Measurements from ENCODE around the gene TBC1D5.

TBC1D5 gene

DNA sequence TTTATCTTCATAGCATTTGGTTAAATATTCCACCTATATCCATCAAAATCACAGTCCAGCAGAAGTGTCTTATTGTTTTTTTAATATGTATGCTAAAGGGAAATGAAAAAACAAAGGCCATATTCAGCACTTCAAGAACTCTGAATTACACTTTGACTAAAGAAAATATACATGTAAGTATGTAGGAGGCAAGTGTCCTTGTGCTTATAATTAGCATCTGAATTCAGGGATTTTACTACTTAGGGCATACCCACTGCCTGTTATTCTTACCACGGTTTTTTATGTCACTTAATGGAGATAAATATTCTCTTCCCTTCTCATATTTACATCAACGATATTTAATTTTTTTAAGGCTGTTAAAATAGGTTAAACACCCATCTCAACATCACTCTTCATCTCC is 117.3 kb downstream of the TBC1D5 start:
- TF ChIP-seq FOXP2 (optimal IDR thresholded peaks at IDR 0.05; ENCODE audit: borderline replicate concordance, extremely low read depth, extremely low read length, insufficient read depth): no peak
- no peak for TF ChIP-seq SIN3A (IDR thresholded peaks at IDR 0.05; ENCODE audit: borderline replicate concordance, insufficient read depth, low read length)
- no peak for TF ChIP-seq POLR2AphosphoS5 (IDR thresholded peaks at IDR 0.05; ENCODE audit: low read depth, low read length)
- TF ChIP-seq, protein P1, sequence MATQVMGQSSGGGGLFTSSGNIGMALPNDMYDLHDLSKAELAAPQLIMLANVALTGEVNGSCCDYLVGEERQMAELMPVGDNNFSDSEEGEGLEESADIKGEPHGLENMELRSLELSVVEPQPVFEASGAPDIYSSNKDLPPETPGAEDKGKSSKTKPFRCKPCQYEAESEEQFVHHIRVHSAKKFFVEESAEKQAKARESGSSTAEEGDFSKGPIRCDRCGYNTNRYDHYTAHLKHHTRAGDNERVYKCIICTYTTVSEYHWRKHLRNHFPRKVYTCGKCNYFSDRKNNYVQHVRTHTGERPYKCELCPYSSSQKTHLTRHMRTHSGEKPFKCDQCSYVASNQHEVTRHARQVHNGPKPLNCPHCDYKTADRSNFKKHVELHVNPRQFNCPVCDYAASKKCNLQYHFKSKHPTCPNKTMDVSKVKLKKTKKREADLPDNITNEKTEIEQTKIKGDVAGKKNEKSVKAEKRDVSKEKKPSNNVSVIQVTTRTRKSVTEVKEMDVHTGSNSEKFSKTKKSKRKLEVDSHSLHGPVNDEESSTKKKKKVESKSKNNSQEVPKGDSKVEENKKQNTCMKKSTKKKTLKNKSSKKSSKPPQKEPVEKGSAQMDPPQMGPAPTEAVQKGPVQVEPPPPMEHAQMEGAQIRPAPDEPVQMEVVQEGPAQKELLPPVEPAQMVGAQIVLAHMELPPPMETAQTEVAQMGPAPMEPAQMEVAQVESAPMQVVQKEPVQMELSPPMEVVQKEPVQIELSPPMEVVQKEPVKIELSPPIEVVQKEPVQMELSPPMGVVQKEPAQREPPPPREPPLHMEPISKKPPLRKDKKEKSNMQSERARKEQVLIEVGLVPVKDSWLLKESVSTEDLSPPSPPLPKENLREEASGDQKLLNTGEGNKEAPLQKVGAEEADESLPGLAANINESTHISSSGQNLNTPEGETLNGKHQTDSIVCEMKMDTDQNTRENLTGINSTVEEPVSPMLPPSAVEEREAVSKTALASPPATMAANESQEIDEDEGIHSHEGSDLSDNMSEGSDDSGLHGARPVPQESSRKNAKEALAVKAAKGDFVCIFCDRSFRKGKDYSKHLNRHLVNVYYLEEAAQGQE (IDR thresholded peaks at IDR 0.05; ENCODE audit: insufficient read depth in 1 of 2, low read depth in 2 of 2, low read length in 2 of 2): no peak
- no peak for TF ChIP-seq TAF1 (IDR thresholded peaks at IDR 0.05; ENCODE audit: borderline replicate concordance, insufficient read depth, low read length)

DNA sequence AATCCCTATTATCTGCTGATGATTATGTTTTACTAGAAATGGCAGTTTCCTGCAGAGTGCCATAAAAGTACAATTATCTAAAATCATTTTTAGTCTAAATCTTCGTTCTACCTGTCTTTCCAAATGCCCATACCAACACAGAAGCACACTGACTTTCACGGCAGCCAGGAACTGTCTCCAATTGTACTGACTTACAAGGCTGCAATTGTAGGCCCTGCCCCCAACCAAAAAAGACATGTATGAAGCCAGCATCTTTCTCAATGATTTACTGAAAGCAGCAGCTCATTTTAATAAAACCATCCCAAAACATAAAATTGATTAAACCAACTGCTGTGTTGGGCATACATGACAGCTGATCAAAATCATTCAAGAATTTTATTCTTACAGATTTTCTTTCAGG is 119.0 kb downstream of the TBC1D5 start:
- TF ChIP-seq TAF1 (IDR thresholded peaks at IDR 0.05; ENCODE audit: borderline replicate concordance, insufficient read depth, low read length) (no peak), SIN3A (IDR thresholded peaks at IDR 0.05; ENCODE audit: borderline replicate concordance, insufficient read depth, low read length) (no peak), POLR2AphosphoS5 (IDR thresholded peaks at IDR 0.05; ENCODE audit: low read depth, low read length) (no peak), FOXP2 (optimal IDR thresholded peaks at IDR 0.05; ENCODE audit: borderline replicate concordance, extremely low read depth, extremely low read length, insufficient read depth) (no peak)
- TF ChIP-seq, protein P1 (IDR thresholded peaks at IDR 0.05; ENCODE audit: insufficient read depth in 1 of 2, low read depth in 2 of 2, low read length in 2 of 2): no peak

DNA sequence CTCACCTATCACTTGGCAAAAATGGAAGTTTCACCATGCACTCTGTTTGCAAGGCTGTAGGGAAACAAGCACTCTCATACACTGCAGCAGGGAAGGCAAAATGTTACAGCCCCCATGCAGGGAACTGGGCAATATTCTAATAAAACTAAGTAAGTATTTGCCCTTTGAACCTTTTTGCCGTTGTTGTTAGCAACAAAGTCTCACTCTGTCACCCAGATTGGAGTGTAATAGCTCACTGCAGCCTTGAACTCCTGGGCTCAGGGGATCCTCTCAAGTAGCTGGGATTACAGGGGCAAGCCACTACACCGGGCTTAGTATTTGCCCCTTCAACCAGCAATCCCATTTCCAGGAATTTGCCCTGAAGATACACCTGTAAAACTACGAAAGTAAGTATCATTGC is 122.5 kb downstream of the TBC1D5 start:
- TF ChIP-seq TAF1 (IDR thresholded peaks at IDR 0.05; ENCODE audit: borderline replicate concordance, insufficient read depth, low read length): no peak

DNA sequence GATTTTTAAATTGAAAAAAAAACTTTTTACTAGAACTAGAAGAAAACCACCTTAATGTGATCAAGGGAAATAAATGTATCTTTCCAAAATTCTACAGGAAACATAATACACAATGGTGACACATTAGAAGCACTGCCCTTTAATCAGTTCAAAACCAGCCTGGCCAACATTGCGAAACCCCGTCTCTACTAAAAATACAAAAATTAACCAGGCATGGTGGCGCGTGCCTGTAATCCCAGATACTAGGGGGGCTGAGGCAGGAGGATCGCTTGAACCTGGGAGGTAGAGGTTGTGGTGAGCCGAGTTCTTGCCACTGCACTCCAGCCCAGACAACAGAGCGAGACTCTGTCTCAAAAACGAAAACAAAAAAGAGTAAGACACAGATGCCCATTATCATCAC is 134.5 kb downstream of the TBC1D5 start:
- TF ChIP-seq, protein P1 (IDR thresholded peaks at IDR 0.05; ENCODE audit: insufficient read depth in 1 of 2, low read depth in 2 of 2, low read length in 2 of 2): no peak
- TF ChIP-seq SIN3A (IDR thresholded peaks at IDR 0.05; ENCODE audit: borderline replicate concordance, insufficient read depth, low read length): no peak
- no peak for TF ChIP-seq TAF1 (IDR thresholded peaks at IDR 0.05; ENCODE audit: borderline replicate concordance, insufficient read depth, low read length)
- no peak for TF ChIP-seq POLR2AphosphoS5 (IDR thresholded peaks at IDR 0.05; ENCODE audit: low read depth, low read length)
- no peak for TF ChIP-seq FOXP2 (optimal IDR thresholded peaks at IDR 0.05; ENCODE audit: borderline replicate concordance, extremely low read depth, extremely low read length, insufficient read depth)

DNA sequence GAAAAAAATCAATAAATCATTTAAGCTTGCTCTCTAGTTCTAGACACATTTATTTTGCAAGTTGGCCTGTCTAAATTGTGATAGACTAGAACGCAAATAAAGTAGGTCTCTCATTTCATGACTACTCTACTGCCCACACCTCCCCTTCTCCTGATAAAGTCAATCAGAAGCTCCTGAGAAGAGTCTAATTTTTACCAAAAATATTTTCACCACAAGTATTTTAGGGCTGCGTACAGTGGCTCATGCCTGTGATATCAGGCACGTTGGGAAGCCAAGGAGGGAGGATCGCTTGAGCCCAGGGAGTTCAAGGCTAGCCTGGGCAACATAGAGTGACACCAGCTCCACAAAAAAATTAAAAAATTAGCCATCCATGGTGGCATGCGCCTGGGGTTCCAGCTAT is 136.5 kb downstream of the TBC1D5 start:
- TF ChIP-seq SIN3A (IDR thresholded peaks at IDR 0.05; ENCODE audit: borderline replicate concordance, insufficient read depth, low read length) (no peak), TAF1 (IDR thresholded peaks at IDR 0.05; ENCODE audit: borderline replicate concordance, insufficient read depth, low read length) (no peak), FOXP2 (optimal IDR thresholded peaks at IDR 0.05; ENCODE audit: borderline replicate concordance, extremely low read depth, extremely low read length, insufficient read depth) (no peak)
- TF ChIP-seq, protein P1 (IDR thresholded peaks at IDR 0.05; ENCODE audit: insufficient read depth in 1 of 2, low read depth in 2 of 2, low read length in 2 of 2): no peak

Data from PFSK-1 (cell line).